Esophagus squamous epithelium (tissue), 4 donors: ENCODE measurements around the gene MAT1A.
"Not testable (repeated sequence)": the region's sequence is repeated elsewhere in the genome, so short reads cannot be mapped to it uniquely, and the experiment has no call there.

Experiments
- CTCF ChIP-seq, 6 experiments: fragments of 450-650 bp in 4 of 6; fragments of 200-600 bp in 2 of 6; sonication (generic) in 2 of 6; IDR thresholded peaks; one replicate each; pipeline ENCODE4 v1.5.1; 2016 to 2019; ENCODE audit warnings: antibody characterized with exemption in 6 of 6, mild to moderate bottlenecking in 4 of 6, moderate library complexity in 4 of 6
- POLR2A ChIP-seq, 4 donors: fragments of 450-650 bp; IDR thresholded peaks; one replicate each; pipeline ENCODE4 v1.6.1; 2017; ENCODE audit warnings: antibody characterized with exemption in 4 of 4, mild to moderate bottlenecking in 4 of 4, moderate library complexity in 3 of 4

- not testable (repeated sequence) for TF ChIP-seq CTCF, POLR2A (IDR thresholded peaks at IDR 0.05)
These were observed 66.4 kb downstream of the MAT1A start for GRCh38 chr10:80223031-80223419.
